NCI-H748 treated with DMSO at 0.1 percent for 48 hours (cell line): ENCODE data around the gene TGFBR3L.
"Not testable (repeated sequence)": the region's sequence is repeated elsewhere in the genome, so short reads cannot be mapped to it uniquely, and the experiment has no call there.

Experiments
- DNase-seq: peaks from one replicate; lab custom pipeline; 2025; lab: John Stamatoyannopoulos, UW

TGFBR3L gene

GRCh38 chr19:7928334-7928706, 13.7 kb downstream of the TGFBR3L start:
- DNase-seq: no peak

DNA sequence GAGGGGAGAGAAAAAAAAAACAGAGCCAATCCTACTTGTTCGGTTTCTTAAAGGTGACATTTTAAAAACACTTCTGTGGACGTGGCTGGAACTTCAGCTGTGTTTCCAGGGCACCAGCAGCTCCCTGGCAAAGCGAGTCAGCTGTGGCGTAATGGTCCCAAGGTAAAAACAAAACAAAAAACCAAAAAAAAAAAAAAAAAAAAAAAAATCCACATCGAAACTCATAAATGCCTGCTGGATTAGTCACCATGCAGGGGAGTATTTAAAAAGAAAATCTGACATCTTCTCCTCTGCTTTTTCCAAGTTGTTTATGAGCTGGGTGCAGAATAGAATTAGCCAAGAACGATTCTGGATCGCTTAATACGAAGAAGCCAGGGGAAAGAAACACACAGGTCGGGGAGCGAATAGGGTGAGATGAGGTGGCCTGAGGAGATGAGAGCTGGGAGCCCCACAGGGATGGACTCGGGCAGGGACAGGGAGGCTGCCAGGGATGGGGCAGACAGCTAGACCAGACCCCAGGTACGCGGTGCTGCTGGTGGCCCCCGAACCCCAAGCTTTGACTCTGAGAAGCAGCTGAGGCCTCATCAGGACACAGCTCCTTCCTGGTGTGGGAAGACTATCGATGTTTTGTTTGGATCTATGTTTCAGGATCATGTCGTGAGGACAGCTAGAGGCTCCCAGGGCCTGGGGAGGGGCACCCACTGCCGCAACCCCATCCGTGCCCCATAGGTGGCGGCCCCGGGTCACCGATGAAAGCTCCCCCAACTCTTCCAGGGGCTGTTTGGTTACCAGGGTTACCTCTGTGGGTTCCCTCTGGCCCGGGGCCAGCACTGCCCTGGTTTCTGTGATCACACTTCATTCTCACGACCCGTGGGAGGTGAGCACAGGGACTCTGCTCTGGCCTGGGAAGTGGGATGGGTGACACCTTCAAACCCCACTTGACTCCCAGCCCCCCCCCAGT, 14.4 kb downstream of the TGFBR3L start:
- no peak for DNase-seq

DNA sequence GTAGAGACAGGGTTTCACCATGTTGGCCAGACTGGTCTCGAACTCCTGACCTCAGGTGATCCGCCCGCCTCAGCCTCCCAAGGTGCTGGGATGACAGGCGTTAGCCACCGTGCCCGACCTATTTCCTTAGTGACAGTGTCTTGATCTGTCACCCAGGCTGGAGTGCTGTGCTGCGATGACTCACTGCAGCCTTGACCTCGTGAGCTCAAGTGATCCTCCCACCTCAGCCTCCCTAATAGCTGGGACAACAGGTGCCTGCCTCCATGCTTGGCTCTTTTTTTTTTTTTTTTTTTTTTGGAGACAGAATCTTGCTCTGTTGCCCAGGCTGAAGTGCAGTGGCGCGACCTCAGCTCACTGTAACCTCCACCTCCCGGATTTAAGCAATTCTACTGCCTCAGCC, 15.4 kb downstream of the TGFBR3L start:
- DNase-seq: not testable (repeated sequence)

- no peak for DNase-seq
These were observed 16.1 kb downstream of the TGFBR3L start for GRCh38 chr19:7930765-7931164.

DNA sequence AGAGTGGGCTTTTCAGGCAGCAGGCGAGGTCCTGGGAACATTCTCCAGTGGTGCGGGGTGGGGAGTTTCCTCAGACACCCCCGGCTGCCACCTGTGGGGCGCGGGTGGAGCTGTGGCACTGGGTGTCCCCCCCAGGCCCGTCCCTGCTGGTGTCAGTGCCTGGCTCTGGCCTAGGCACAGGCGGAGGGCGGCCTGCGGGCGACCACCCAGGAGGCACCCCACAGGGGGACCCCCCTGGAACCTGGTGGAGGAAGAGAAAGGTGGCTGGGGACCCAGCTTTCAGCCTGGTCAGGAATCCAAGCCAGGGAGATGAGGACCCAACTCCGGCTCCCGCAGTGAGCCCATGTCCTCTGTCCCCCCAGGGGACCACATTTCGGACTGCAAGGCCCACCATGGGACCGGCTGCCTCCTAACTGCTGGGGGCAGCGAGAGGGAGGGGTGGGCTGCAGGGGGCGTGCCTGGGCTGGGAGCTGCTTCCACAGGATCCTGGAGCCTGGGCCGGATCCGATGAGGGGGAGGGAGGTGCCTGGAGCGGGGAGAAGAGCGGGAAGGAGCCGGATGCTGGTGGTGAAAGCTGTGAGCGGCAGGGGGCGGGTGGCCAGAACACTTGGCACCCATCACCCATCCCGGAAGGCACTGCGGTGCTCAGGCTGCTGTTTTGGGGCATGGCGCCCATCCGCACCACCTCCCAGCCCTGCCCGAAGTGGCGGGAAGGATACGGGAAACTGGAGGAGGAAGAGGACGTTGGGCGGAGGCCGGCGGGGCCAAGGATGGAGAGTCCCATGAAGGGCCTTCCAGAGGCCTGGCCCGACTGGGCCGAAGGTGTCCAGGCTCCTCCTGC, 16.8 kb downstream of the TGFBR3L start:
- DNase-seq: no peak

- DNase-seq: no peak
These were observed 17.8 kb downstream of the TGFBR3L start for GRCh38 chr19:7932276-7932929.

GRCh38 chr19:7932930-7933300, 18.3 kb downstream of the TGFBR3L start:
- DNase-seq: no peak

GRCh38 chr19:7933411-7933810, 18.8 kb downstream of the TGFBR3L start:
- DNase-seq: no peak

DNA sequence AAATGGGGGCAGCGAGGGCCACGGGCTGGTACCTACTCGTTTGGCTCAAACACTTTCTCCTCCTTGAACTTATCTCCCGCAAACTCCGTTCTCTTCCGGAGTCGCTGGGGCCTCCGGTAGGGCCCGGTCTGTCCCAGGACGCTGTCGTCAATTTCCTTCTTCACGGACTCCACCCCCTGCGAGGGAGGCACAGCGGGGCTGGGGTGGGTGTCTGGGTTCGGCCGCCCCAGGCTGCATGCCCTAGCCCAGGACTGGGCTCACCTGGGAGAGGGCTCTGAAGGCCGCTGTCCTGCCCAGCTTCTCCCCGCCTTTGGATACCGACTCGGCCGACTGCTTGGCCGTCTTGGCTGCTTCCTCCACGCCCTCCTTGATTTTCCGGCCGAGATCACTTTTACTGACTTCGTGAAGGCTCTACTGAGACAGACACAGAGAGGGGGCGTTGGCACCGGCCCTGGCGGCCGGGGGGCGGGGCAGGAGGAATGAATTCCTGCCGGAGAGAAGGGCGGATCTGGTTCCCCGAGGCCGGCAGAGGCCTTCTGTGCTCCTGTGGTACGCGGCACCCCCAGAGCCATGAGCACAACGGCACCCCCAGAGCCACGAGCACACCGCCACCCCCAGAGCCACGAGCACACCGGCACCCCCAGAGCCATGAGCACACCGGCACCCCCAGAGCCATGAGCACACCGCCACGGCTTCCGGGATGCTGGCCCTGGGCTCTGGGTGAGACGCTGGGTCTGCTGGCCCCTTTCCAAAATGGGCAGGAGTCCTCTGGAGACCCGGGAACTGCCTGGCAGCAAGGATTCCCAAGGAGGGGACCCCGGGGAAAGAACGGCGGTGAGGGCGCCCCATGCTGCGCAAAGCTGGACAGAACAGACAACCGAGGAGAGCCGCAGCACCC, 19.4 kb downstream of the TGFBR3L start:
- no peak for DNase-seq

- no peak for DNase-seq
These were observed 20.1 kb downstream of the TGFBR3L start for GRCh38 chr19:7934766-7935165.

GRCh38 chr19:7940841-7941240, 26.2 kb downstream of the TGFBR3L start:
- DNase-seq: no peak

DNA sequence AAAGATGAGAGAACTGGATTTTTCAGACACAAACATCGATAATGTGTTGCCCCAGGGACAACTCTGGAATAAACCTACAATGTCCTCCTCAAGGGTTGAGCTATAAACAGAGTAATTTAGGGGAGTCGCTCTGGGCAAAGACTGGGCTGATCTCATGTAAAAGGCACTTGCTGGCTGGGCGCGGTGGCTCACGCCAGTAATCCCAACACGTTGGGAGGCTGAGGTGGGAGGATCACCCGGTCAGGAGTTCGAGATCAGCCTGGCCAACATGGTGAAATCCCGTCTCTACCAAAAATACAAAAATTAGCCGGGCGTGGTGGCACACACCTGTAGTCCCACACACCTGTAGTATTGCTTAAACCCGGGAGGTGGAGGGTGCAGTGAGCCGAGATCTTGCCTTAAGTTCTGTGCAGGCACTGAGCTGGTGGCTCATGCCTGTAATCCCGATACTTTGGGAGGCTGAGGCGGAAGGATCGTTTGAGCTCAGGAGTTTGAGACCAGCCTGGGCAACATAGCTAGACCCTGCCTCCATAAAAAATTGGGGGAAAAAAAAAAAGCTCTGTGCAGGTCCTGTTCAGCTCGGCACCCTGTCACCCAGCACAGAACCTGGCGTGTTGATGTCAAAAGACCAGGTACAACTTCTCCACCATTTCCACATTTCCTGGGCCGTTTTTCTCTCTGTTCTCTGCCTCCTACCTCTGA, 27.4 kb downstream of the TGFBR3L start:
- no peak for DNase-seq

- DNase-seq: no peak
These were observed 28.4 kb downstream of the TGFBR3L start for GRCh38 chr19:7942981-7943443.

DNA sequence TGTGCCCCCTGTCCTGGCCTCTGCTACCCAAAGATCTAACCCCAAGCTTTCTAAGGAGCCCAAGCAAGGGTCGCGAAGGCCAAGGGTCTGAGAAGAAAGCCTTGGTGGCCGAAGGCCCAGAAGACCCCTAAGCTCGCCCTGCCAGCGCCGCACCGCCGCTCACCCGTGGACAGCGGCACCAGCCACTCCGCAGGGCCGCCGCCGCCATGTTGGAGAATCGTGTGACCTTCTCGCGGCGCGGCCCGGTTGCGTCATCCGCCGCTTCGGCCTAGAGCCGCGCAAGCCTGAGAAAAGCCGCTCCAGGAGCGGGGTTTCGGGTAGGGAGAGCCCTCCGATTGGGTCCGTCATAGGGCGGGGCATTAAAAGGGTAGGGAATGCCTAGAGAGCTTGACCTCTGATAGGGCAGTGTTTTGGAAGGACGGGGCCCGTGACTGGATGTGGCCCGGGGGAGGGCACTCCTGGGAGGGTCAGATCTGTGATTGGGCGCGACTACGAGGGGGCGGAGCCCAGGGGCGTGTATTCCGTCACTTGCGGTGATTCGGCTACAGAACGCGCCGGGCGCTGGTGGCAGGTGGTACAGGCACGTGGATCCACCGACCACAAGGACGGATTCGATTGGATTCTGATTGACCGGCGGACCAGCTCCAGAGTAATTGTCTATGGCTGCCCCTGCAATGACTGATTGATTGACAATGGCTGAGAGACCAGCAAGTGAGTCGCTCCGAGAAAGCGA, 29.0 kb downstream of the TGFBR3L start, which contains the start of gene TIMM44:
Gene TIMM44 (minus strand): TSS at position 223 of the 733 bp plus-strand sequence. CDS start 15 bp downstream, at position 208.
- peak; percentile 92 for DNase-seq

- DNase-seq: peak; percentile 60
These were observed 29.6 kb downstream of the TGFBR3L start for GRCh38 chr19:7944177-7944761.

GRCh38 chr19:7947939-7948338, 33.3 kb downstream of the TGFBR3L start:
- no peak for DNase-seq

DNA sequence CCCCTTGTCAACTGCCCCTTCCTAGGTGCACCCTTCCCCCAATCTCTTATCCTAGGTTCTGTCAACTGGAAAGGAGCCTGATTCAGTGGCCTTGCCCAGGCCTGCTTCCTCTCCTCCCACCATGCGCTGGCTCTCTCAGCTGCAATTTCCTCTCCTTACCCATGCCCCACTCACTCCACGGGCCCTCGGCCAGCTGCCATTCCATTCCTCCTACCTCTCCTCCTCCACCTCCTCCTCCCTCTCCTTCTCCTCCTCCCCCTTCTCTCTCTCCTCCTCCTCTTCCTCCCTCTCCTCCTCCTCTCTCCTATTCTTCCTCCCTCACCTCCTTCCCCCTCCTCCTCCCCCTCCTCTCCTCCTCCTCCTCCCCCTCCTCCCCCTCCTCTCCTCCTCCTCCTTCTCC, 38.4 kb downstream of the TGFBR3L start:
- DNase-seq: no peak

GRCh38 chr19:7953576-7953975, 38.9 kb downstream of the TGFBR3L start:
- no peak for DNase-seq

- DNase-seq: no peak
These were observed 41.1 kb downstream of the TGFBR3L start for GRCh38 chr19:7955696-7956095.
